Stimulated activated CD8-positive, alpha-beta memory T cell treated with anti-CD3 and anti-CD28 coated beads, Interleukin-2, amount 100 ng/mL, for 1 hour (primary cell): ENCODE measurements around the gene ARHGAP18.

ENCODE experiments used
- DNase-seq, 2 donors: peaks; one replicate each; pipeline ENCODE4 v3.0.0-alpha.2; 2020; ENCODE audit warnings: low read depth in 2 of 2

The ARHGAP18 gene

DNA sequence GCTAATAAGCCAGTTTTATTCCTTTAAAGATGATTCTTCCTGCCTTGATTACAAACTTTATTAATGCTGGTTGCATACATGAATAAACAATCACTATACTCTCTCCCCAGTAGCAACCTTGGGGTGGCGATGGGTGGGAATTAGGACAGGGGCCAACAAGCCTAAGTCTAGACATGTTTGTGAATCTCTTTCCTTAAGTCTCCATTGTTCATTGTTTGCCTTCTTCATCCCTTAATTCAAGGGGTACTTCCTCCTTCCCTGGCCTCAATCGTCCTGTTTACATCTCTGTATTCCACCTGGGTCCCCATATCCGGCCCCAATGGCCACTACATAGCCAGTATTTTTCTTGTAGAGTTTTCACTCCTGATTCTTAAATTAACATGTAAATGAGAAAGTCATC, 66.0 kb downstream of the ARHGAP18 start:
- DNase-seq, result no peak

GRCh38 chr6:129643176-129643575, 66.8 kb downstream of the ARHGAP18 start:
- DNase-seq, result no peak

DNA sequence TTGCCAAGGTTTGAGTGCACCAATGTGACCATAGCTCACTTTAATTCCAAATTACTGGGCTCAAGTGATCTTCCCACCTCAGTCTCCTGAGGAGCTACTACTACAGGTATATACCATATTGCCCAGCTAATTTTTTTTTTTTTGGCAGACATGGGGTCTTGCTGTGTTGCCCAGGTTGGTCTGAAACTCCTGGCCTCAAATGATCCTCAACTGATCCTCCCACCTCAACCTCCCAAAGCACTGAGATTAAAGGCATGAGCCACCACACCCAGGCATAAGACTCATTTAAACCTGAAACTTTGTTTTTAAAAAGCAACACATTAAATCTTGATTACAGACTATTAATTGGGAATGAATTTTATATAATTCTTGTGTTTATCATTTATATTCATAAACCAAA, 67.7 kb downstream of the ARHGAP18 start:
- no peak for DNase-seq

GRCh38 chr6:129641344-129641743, 68.6 kb downstream of the ARHGAP18 start:
- DNase-seq, result no peak

DNA sequence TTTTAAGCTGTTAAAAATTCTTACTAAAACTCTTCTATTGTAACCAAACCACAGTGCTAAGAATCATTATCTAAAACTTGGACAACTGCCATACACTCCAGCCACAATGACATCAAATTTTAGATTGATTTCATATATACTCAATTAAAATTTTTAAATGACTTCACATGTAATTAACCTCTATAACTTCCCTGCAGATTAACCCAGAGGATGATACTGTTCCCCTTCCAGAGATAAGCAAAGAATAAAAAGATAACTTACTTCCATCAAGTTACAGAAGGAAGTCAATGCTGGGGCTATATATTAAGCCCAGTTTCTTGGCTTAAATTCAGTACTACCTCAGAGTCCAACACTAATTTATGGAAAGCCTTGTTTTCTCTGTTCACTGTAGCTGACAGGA, 71.3 kb downstream of the ARHGAP18 start:
- DNase-seq, result no peak

- DNase-seq, result no peak
Observed at GRCh38 chr6:129638055-129638684, 71.8 kb downstream of the ARHGAP18 start.

DNA sequence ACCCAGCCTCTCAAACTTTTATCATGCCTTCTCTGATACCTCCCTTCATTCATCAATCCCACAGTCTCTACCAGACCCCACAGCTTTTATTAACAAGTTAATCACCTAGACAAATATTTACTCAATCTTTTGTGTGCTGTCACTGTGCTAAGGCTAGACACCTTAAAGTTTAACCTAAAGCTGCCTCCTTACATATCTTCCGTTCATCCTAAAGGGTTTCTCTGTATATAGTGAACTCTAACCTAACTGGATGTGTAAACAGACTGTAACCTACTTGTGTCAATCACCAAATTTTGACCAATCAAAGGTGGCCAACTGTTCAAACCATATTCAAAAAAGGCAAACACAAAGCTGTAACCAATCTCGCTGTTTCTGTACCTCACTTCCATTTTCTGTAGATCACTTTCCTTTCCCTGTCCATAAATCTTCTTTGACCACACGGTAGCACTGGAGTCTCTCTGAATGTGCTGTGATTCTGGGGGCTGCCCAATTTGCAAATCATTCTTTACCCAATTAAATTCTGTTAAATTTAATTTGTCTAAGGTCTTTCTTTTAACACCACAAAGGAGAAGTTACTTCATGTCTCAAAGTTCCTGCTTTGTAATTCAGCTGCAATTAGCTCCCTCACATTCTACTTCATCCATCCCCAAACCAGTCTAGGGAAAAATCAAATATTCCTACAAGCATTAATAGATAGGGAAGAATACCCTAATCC, 72.5 kb downstream of the ARHGAP18 start:
- no peak for DNase-seq

GRCh38 chr6:129635396-129636130, 74.4 kb downstream of the ARHGAP18 start:
- no peak for DNase-seq

DNA sequence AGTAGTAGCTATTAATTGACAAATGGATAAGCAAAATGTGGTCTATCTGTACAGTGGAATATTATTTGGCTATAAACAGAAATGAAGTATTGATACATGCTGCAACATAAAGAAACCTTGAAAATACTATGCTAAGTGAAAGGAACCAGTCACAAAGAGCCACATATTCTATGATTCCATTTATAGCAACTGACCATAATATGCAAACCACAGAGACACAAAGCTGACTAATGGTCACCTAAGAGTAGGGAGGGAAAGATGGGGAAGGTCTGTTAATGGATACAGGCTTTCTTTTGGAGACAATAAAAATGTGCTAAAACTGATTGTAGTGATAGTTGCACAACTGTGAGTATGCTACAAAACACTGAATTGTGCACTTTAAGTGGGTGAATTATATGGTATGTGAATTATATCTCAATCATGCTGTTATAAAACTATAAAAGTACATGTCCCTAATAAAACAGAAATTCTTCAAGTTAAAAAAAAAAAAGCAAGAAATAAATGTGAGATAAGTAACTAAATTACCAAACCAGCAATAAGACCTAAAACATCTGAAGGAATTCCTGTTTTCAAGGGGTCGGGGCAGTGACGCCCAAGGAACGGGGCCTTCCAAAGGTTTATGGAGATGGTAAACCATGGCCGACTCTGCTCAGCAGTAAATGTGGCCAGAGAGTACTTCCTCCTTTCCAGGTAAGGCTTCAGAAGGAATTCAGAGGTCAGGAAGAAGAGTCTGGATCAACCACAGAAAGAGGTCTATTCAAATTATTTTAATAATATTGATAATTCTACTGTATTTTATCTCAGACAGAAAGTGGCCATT, 75.4 kb downstream of the ARHGAP18 start:
- no peak for DNase-seq

DNA sequence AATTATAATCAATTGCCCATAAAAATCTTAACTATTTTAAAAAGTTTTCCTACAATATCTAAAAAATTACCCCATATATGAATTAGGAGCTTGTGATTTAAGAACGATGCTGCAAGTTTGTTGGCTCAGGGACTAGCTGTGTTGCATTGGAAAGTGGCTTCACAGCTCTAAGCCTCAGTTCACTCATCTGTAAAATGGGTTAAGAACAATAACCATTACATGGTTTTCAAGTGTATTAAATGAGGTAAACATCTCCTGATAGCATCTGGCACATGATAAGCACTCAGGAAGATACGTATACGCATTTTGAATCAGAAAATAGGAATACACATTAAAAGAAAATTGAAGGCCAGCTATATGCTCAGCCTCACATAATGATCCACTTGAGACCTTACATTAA, 76.4 kb downstream of the ARHGAP18 start:
- no peak for DNase-seq

DNA sequence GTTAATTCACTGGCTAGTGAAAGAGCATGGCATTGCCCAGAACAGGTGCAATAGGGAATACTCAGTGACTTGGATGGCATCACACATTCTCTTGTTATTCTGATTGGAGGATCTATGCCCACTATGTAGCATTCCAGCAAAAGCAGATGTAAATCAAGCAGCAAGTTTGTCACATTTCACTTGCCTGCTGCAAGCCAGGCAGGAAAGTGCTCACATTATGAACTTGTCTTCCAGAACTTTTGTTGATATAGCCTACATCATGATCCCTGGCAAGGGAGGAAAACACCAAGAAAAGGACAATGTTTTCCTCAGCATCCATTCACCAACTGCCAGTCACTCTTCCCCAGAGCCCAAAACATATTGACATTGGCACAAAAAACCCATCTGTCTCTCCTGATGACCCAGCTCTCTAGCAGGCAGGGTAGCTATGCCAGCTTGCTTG, 77.8 kb downstream of the ARHGAP18 start:
- no peak for DNase-seq

DNA sequence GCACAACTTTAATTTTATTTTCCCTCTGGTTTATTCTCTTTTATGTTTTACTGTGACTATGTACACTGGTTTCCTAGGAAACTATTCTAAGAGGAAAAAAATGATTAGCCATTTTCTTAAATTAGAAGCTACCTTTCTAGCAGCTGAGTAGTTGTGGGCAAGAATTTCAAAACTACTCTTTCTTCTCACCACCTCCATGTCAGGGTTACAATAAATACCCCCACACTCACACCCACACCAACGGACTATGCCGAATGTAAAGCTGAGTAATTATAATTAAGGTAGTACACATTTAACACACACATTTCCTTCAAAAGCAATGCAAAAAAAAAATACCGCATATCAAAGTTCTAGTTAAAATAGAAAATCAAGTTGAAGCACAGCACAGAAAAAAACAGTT, 78.9 kb downstream of the ARHGAP18 start:
- DNase-seq, result no peak

DNA sequence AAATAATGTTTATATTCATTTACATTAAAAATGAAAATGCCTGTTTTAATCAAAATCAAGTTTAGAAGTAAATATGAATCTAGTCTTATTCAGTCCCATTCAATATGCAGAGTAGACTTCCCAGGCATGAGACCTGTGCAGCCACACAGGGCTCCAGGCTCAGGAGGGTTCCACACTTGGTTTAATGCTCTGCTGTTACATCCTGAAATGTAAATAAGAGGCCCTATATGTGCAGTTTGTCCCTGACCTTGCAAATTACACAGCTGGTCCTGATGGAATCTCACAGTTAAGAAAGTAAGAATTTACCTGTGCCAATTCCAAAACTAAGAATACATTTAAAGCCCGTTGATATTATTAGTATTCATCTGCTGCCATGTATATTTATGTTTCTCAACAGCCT, 79.4 kb downstream of the ARHGAP18 start:
- DNase-seq, result no peak

DNA sequence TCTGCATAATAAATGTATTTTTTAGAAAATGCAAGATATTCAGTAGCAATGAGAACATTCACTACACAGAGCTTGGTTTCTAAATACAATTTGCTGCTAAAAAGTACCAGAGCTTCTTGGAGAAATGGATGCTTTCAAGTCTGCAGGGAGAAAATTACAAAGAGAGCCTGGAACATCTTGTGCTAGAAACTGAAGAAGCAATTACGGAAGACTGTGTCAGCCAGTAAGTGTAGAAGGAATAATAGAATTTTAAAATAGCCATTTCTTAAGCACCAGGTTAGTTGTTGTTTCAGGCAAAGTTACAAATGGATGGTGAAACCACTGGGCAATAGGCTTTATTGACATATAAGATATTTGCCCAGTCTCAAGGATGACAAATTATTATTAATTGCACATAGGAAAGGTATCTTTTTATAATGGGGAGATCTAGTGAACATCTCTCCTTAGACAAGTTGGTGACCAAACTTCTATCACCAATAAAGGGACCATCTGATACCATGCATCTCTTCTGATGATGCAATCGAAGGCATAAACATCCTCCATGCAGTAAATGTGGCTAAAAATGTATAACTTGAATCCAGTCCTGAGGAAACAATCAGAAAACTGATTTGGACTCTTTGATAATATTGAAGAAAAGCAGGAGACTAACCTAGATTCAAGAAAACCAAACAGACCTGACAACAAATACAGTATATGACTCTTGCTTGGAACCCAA, 81.7 kb downstream of the ARHGAP18 start:
- no peak for DNase-seq

DNA sequence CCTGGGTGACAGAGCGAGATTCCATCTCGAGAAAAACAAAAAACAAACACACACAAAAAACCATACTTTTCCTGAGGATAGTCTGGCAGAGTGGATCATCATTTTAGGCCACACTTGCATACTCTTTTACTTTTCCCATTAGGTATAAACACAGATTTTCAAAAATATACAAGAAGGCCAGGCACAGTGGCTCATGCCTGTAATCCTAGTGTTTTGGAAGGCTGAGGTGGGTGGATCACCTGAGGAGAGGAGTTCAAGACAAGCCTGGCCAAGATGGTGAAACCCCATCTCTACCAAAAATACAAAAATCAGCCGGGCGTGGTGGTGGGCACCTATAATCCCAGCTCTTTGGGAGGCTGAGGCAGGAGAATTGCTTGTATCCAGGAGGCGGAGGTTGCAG, 85.5 kb downstream of the ARHGAP18 start:
- DNase-seq, result no peak

DNA sequence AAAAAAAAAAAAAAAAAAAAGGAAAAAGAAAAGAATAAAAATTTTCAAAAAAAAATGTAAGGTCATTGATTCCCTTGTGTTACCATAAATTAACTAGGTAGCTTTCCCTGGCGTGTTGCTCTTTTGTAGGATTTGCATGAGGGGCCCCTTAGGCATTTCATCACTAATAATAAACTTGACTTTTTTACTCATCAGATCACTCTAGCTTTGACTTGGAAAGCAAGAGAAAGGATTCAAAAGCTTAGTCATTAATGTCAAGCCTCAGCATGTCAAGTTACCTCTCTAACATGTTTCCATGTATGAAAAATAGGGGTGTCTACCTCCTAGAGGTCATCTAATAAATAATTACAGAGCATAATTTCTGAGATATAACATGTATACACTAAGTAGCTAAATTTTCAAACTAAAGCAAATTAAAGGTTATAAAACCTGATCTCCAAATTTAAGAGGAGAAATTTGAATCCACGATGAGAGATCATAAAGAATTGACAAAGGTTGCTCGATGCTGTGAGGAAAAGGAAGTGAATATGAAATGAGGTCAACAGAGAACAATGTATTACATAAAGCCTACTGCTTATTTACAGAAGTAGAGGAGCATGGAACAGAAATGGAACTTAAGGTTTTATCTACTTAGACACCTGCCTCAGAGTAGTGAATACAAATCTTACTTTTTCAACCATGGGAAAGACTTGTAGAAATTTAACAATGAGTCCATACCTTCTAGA, 86.8 kb downstream of the ARHGAP18 start:
- no peak for DNase-seq

- peak in 1 of 2 donors; percentile 14 for DNase-seq
Observed at GRCh38 chr6:129621252-129621651, 88.7 kb downstream of the ARHGAP18 start.

DNA sequence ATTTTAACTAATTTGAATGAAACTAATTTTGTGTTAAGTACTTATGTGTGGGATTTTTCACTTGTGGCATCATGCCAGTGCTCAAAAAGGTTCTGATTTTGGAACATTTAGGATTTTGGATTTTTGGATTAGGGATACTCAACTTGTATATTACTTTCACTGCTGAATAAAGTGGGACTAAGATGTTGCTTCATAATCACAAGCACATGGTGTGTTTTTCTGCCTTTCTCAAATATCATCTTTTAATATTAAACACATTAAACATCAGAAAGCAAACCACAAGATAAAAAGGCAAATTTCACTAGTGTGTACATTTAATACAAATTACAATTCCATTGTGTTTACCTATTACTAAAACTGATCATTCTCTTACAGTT, 89.8 kb downstream of the ARHGAP18 start:
- no peak for DNase-seq

- DNase-seq, result no peak
Observed at GRCh38 chr6:129619579-129620233, 90.3 kb downstream of the ARHGAP18 start.

DNA sequence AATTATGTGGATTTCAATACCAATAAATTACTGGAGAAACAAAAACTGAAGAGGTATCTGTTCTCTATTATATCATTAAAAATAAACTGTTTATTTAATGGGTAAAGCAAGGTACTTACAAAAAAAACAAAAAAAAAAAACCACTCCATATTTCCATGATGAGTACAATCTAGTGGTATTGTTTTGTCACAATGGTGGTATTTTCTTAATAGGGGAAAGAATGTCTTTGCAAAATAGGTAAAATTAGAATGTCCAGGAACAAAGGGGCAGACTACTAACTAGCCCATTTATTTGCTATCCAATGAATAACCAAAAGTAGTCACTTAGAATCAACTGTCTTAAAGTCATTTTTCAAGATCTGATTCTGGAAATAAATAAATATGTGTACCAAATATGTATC, 92.0 kb downstream of the ARHGAP18 start:
- no peak for DNase-seq
